HepG2 (cell line): ENCODE results near the gene SLC35G2. TPM values are rescaled to one million over a fixed set of nuclear protein-coding genes. Genes with fewer than 3 reads are reported as not detected.

Experiments
- AHR ChIP-seq: IDR thresholded peaks from 2 replicates; pipeline ENCODE4 v1.6.1; 2018; ENCODE audit warnings: missing genetic modification reagents, missing compliant biosample characterization
- ATM ChIP-seq: fragments of 450-650 bp; IDR thresholded peaks from 2 replicates; pipeline ENCODE4 v1.7.1; 2017; ENCODE audit warnings: mild to moderate bottlenecking, borderline replicate concordance
- BCL3 ChIP-seq: sonication (generic); formaldehyde crosslinking; IDR thresholded peaks from 2 replicates; pipeline ENCODE4 v1.5.1; 2020; ENCODE audit warnings: mild to moderate bottlenecking, missing genetic modification reagents, moderate library complexity
- CBX5 ChIP-seq: sonication (generic); formaldehyde crosslinking; IDR thresholded peaks from 2 replicates; pipeline ENCODE4 v1.4.0; 2020; ENCODE audit warnings: missing genetic modification reagents, borderline replicate concordance
- CTCF ChIP-seq: sonication (generic); formaldehyde crosslinking; IDR thresholded peaks from 2 replicates; pipeline ENCODE4 v1.5.0; 2020; ENCODE audit warnings: mild to moderate bottlenecking, missing genetic modification reagents, moderate library complexity
- DPF2 ChIP-seq: sonication (generic); formaldehyde crosslinking; IDR thresholded peaks from 2 replicates; pipeline ENCODE4 v1.4.0; 2020; ENCODE audit warnings: mild to moderate bottlenecking, low read depth, missing genetic modification reagents, borderline replicate concordance
- MAZ ChIP-seq, 2 experiments: sonication (generic) in 1 of 2; formaldehyde crosslinking in 1 of 2; IDR thresholded peaks; 2 replicates each; pipeline versions ENCODE4 v1.5.0 to v1.6.1; 2012 to 2020; ENCODE audit warnings: low read depth in 2 of 2, mild to moderate bottlenecking in 2 of 2, borderline replicate concordance in 1 of 2, improper control_type of control experiment in 1 of 2, low read length in 1 of 2, missing genetic modification reagents in 1 of 2, moderate library complexity in 1 of 2
- MIER2 ChIP-seq: IDR thresholded peaks from 2 replicates; pipeline ENCODE4 v1.6.1; 2016; ENCODE audit warnings: missing biosample characterization, missing genetic modification reagents
- MTF1 ChIP-seq: sonication (generic); formaldehyde crosslinking; IDR thresholded peaks from 2 replicates; pipeline ENCODE4 v1.5.0; 2020; ENCODE audit warnings: missing genetic modification reagents
- NFE2L1 ChIP-seq: sonication (generic); formaldehyde crosslinking; IDR thresholded peaks from 2 replicates; pipeline ENCODE4 v1.4.0; 2020; ENCODE audit warnings: missing genetic modification reagents, mild to moderate bottlenecking, borderline replicate concordance
- NFIB ChIP-seq: sonication (generic); formaldehyde crosslinking; IDR thresholded peaks from 2 replicates; pipeline ENCODE4 v1.9.0; 2021; ENCODE audit warnings: missing genetic modification reagents, mild to moderate bottlenecking, borderline replicate concordance
- REST ChIP-seq, 2 experiments: IDR thresholded peaks; 2 replicates each; pipeline ENCODE4 v1.6.1; 2011 to 2012; ENCODE audit warnings: low read length in 2 of 2, borderline replicate concordance in 1 of 2, low read depth in 1 of 2, mild to moderate bottlenecking in 1 of 2, moderate library complexity in 1 of 2
- RFXANK ChIP-seq: IDR thresholded peaks from 2 replicates; pipeline ENCODE4 v1.6.1; 2016
- SMARCE1 ChIP-seq: fragments of 450-650 bp; IDR thresholded peaks from 2 replicates; pipeline ENCODE4 v1.6.1; 2017; ENCODE audit warnings: borderline replicate concordance
- TCF7L2 ChIP-seq: IDR thresholded peaks from 2 replicates; pipeline ENCODE4 v1.6.1; 2011; ENCODE audit warnings: mild to moderate bottlenecking, low read depth, low read length, moderate library complexity
- THAP7 ChIP-seq: sonication (generic); formaldehyde crosslinking; IDR thresholded peaks from 2 replicates; pipeline ENCODE4 v1.8.1; 2023; ENCODE audit warnings: mild to moderate bottlenecking, missing genetic modification reagents
- XRCC5 ChIP-seq: fragments of 200-400 bp; formaldehyde crosslinking; optimal IDR thresholded peaks from 2 replicates; pipeline ENCODE3; 2017; ENCODE audit warnings: mild to moderate bottlenecking, low read length
- ZNF12 ChIP-seq: sonication (generic); formaldehyde crosslinking; IDR thresholded peaks from 2 replicates; pipeline ENCODE4 v1.5.0; 2020; ENCODE audit warnings: missing genetic modification reagents
- ZNF143 ChIP-seq: sonication (generic); formaldehyde crosslinking; IDR thresholded peaks from 2 replicates; pipeline ENCODE4 v1.4.0; 2020; ENCODE audit warnings: missing genetic modification reagents
- ZNF230 ChIP-seq: sonication (generic); formaldehyde crosslinking; IDR thresholded peaks from 2 replicates; pipeline ENCODE4 v1.4.0; 2020; ENCODE audit warnings: mild to moderate bottlenecking, missing genetic modification reagents
- ZNF382 ChIP-seq: sonication (generic); formaldehyde crosslinking; IDR thresholded peaks from 2 replicates; pipeline ENCODE4 v1.5.0; 2020; ENCODE audit warnings: missing genetic modification reagents, mild to moderate bottlenecking, borderline replicate concordance
- ZNF691 ChIP-seq: sonication (generic); formaldehyde crosslinking; IDR thresholded peaks from 2 replicates; pipeline ENCODE4 v1.4.0; 2020; ENCODE audit warnings: missing genetic modification reagents, low read depth, mild to moderate bottlenecking, borderline replicate concordance
- ZNF777 ChIP-seq: sonication (generic); formaldehyde crosslinking; IDR thresholded peaks from 2 replicates; pipeline ENCODE4 v1.4.0; 2020; ENCODE audit warnings: missing genetic modification reagents
- polyA plus RNA-seq, 8 experiments: library from polyadenylated mRNA; depleted of rRNA in 3 of 8; stranded (reverse) in 7 of 8; unstranded in 1 of 8; fragments of >200 nt; fragmentation: Illumina TruSeq in 4 of 8; extraction: Trizol in 4 of 8; gene quantifications; 2 replicates each; pipeline versions ENCODE4 v1.2.1 to v1.2.3, GENCODE V29; 2011 to 2016; ENCODE audit warnings: low read depth in 4 of 8, missing spikeins in 1 of 8, mixed read lengths in 1 of 8; ENCODE audit not compliant: insufficient read depth in 1 of 8
- total RNA-seq, 5 experiments: library from RNA; depleted of rRNA; stranded (reverse); fragments of >200 nt; fragmentation: Illumina TruSeq; extraction: Trizol; gene quantifications; 2 replicates each; pipeline ENCODE4 v1.2.3, GENCODE V29; 2016; ENCODE audit warnings: low read depth in 1 of 5

Gene SLC35G2
- total and polyA plus RNA-seq, 2 of the 13 experiments (the other 11 are each of a cell fraction or from before 2014, with no cell fraction given) = 7.6 to 10.3 TPM

- TF ChIP-seq MTF1 (CRISPR knock-in tag) (no peak), NFIB (CRISPR knock-in tag) (no peak), RFXANK (CRISPR knock-in tag) (no peak), AHR (CRISPR knock-in tag) (no peak), SMARCE1 (no peak), THAP7 (no peak), NFE2L1 (CRISPR knock-in tag) (no peak), ZNF777 (CRISPR knock-in tag) (no peak), BCL3 (CRISPR knock-in tag) (no peak), ZNF691 (CRISPR knock-in tag) (0 out of 2 replicates have a peak, but pooled peaks have one; percentile 1), XRCC5 (no peak), MAZ (IDR thresholded peaks at IDR 0.05; ENCODE audit: borderline replicate concordance, low read depth, low read length) (no peak), MAZ (CRISPR knock-in tag; IDR thresholded peaks at IDR 0.05; ENCODE audit: low read depth) (no peak), DPF2 (CRISPR knock-in tag) (no peak), CBX5 (CRISPR knock-in tag) (no peak), ZNF230 (CRISPR knock-in tag) (no peak), ZNF143 (CRISPR knock-in tag) (no peak), TCF7L2 (no peak), ZNF382 (CRISPR knock-in tag) (no peak), ZNF12 (CRISPR knock-in tag) (no peak), REST (IDR thresholded peaks at IDR 0.05; ENCODE audit: borderline replicate concordance in 1 of 2, low read depth in 1 of 2, low read length in 2 of 2) (no peak), CTCF (CRISPR knock-in tag) (peak; percentile 41; the same call in 1 of the 2 replicates), MIER2 (no peak), ATM (no peak)
Observed at GRCh38 chr3:136818191-136818768, 646 bp upstream of the SLC35G2 start (continued).
